Measurements from ENCODE around the gene POU2AF1.

Gene POU2AF1

DNA sequence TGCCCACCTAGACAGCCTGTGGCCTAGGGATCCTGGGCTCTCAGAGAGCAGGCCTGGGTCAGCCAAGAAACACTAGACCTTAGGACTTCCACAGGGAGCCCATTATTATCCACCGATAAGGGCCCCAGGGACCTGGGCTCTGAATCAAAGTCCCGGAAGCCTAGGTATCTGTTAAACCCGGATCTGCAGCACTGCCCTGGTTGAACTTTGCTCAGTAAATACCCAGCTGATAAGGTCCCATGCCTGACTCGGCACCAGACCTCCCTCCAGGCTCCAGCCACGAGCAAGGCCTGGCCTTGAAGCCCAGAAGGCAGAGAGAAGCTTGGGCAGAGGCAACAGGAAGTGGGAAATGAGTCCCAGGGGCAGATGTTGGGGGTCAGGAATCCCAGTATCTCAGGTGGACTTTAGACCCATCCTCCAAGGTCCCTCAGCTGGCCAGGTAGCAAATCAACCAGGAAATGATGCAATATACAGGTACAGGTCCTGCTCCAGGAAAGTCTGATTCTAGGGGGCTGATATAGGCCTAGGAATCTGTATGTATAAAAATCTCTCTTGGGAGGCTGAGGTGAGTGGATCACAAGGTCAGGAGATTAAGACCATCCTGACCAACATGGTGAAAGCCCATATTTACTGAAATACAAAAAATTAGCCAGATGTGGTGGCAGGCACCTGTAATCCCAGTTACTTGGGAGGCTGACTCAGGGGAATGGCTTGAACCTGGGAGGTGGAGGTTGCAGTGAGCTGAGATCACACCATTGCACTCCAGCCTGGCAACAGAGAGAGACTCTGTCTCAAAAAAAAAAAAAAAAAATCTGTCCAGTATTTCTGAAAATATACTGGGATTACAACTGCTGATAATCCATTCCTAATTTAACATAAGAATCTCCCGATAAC, 18.7 kb downstream of the POU2AF1 start:
- DNase-seq (ENCODE audit: low spot score) = no peak

GRCh38 chr11:111359223-111360149, 19.6 kb downstream of the POU2AF1 start:
- DNase-seq (ENCODE audit: low spot score) = no peak

DNA sequence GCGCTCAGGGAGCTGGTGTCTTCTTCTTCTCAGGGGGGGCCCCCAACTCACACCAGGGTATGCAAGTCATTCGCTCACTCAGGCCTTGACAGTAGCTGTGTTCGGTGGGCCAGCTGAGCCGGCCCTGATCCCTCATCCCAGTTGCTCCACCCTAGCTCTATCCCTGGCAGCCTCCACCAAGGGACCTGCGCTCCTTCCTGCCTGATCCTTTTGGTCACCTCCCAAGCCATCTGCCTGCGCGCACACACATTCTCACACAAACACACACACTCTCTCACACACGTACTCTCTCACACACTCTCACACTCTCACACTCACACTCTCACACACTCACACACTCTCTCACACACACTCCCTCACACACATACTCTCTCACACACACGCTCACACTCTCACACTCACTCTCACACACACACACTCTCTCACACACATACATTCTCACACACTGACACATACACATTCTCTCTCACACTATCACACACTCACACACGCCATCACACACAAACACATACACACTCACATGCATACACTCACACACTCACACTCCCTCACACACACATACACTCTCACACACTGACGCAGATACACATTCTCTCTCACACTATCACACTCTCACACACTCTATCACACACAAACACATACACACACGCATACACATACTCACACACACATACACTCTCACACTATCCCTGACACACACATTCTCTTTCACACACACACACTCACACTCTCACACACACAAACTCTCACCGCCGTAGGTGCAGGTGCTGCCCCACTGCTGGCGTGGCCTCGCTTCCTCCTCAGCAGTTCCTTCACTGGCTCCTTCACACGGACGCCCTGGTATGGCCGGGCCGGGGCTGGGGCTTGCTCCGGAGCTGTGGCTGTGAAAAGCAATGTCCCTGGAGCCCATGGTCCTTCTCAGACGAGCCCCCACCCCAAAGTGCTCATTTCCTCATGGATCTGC, 20.8 kb downstream of the POU2AF1 start:
- no peak for DNase-seq (ENCODE audit: low spot score)

- no peak for DNase-seq (ENCODE audit: low spot score)
These were observed 21.7 kb downstream of the POU2AF1 start for GRCh38 chr11:111357150-111358037.

DNA sequence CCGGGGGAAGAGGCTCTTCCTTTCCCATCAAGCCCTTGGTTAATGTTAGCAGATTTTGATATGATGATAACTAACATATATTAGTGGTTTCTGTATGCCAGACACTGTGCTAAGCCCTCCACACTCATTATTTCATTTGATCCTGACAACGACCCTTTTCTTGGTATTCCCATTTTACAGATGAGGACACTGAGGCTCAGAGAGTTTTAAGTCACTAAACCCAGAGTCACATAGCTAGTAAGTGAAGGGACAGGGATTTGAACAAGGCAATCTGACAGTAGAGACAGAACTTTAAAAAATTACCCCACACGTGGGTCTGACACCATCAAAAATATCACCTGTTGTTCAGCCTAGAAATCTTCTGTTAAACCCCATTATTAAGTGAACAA, 22.4 kb downstream of the POU2AF1 start:
- no peak for DNase-seq (ENCODE audit: low spot score)

- DNase-seq (ENCODE audit: low spot score) = no peak
These were observed 23.0 kb downstream of the POU2AF1 start for GRCh38 chr11:111355956-111356659.

DNA sequence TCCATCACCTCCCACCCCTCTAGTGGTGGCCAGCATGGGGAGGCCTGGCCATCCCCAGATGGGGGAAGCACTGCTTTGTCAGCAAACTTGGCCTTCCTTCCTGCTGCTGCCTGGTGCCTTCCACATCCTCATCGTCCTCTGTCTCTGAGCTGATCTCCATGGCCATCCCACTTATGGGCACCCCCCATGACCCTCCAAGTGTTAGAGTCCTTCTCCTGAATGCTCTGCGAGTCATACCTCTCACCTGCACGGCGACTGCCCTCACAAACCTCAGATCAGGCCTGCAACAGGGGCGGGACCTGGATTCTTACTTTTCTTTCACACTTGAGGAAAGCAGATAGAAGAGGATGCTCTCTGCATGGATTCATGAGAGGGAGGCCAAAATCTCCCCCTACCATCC, 24.0 kb downstream of the POU2AF1 start:
- DNase-seq (ENCODE audit: low spot score) = no peak

DNA sequence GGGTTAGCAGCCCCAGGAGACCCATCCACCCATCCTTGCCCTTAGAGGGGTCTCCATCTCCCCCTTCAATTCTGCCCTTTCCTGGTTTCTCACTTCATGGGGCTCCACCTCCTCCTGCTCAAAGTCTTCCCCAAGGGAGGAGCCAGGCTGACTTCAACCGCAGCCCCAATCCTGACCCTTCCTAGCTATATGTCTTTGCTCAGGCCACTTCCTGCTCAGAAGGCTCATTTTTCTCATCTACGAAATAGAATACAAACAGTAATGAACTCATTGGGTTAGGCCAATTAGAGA, 24.5 kb downstream of the POU2AF1 start:
- DNase-seq (ENCODE audit: low spot score) = no peak

DNA sequence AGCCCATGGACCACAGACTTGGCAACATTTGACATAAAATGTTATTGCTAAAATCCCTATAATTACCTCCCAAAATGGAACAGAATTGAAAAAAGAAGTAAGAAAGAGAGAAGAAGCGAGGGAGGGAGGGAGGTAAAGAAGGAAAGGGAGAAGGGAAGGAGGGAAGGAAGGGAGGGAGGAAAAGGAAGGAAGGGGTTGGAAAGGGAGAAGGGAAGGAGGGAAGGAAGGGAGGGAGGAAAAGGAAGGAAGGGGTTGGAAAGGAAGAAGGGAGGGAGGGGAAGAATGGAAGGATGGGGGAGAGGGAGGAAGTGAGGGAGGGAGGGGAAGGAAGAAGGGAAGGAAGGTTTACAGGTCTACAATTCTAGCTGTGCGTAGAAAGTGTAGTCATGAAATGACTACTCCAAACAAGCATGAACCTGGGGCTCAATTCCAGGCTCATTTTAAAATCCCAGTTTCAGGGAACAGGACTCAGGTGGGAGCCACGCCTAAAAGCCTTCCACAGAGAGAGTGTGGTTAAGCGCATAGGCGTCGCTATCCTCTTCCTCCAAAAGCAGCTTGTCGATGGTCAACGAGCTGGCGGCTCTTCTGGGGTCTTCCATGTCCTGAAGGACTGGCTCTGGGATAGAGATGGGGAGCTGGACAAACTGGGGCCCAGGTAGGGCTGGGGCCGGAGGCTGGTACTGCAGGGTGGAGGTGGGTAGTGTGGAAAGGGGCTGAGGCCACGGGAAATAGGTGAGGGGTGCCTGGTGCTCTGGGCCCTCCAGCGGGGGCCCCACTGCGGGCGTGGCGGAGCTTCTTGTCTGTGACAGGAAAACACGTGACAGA, 25.1 kb downstream of the POU2AF1 start:
- no peak for DNase-seq (ENCODE audit: low spot score)

DNA sequence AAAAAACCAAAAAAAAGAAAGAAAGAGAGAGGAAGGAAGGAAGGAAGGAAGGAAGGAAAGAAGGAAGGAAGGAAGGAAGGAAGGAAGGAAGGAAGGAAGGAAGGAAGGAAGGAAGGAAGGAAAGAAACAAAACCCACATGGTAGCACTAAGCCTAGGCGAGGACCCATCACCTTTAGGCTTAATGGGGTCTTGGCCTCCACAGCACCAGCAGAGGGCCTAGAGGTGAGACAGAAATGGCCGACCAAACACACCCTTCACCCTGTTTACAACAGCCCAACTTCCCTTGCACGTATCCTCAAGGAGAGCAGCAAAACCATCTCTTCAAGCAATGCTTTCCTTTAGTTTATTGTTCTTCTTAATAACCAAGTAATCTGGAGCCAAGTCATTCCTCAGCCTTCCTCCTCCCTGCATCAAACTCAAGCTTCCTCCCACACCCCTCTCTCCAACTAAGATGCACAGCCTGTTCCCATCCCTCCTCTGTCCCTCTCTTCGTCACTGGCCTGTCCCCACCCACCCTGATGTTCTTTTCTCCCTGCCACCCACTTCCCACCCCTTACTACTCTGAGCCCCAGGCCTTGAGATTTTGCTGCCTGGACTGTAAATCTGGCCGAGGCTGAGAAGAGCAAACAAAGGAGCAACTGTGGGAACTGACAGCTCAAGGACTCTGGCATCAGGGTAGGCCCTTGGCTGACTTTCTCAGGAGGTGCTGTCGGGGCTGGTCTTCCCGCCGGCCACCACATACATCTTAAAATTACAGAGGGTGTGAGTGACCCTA, 26.0 kb downstream of the POU2AF1 start:
- no peak for DNase-seq (ENCODE audit: low spot score)

- DNase-seq (ENCODE audit: low spot score) = no peak
These were observed 26.8 kb downstream of the POU2AF1 start for GRCh38 chr11:111352231-111352746.

- DNase-seq (ENCODE audit: low spot score) = no peak
These were observed 27.6 kb downstream of the POU2AF1 start for GRCh38 chr11:111351374-111352055.

DNA sequence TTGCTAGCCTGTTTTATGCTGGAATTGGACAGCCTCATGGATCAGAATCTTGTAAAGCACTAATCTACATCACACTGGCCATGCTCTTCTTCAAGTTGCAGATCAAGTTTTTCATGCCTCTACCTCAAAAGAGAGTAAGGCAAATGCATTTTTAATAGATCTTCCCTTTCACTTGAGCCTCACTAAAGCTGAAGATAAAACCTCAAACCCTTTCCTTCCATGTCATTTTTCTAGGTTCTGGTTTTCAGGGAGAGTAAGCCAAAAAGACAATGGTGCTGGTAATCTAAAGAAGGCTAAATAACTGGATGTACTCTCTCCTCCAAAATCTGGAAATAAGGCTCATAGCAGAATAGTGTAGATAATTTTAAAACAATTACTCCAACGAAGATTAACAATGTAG, 28.3 kb downstream of the POU2AF1 start:
- DNase-seq (ENCODE audit: low spot score) = no peak

DNA sequence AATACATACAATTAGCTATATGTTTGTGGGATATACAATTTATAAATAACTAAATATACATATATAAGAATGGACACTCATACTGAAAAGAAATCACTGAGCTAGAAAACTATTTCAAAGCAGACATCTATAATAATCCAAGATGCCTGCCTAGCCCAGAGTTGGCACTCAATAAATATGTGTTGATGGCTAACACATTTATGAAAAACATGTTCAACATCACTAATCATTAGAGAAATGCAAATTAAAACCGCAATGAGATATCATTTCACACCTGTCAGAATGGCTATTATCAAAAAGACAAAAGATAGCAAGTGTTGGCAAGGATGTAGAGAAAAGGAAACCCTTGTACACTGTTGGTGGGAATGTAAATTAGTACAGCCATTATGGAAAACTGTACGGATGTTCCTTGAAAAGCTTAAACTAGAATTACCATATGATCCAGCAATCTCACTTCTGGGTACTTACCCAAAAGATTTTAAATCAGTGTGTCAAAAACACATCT, 29.8 kb downstream of the POU2AF1 start:
- no peak for DNase-seq (ENCODE audit: low spot score)

GRCh38 chr11:111348147-111348546, 30.9 kb downstream of the POU2AF1 start:
- DNase-seq (ENCODE audit: low spot score) = no peak

DNA sequence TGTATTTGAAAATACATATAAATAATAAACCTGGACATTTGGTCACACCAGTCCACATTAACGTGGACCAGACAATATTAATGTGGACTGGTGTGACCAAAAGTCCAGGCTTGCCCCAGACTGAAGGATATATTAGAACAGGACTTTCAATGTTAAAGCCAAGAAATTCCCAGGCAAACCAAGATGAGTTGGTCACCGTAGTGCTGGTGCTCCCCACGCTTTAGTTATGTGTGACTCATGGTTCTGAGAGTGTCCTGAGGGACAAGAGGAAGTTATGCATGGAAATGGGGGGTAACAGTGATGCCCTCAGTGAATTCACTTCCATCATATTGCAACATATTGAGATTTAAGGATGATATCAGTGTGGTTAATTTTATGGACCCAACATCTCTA, 31.4 kb downstream of the POU2AF1 start:
- DNase-seq (ENCODE audit: low spot score) = no peak

- no peak for DNase-seq (ENCODE audit: low spot score)
These were observed 31.9 kb downstream of the POU2AF1 start for GRCh38 chr11:111347002-111347722.

Data from CD4-positive, alpha-beta T cell treated with Interleukin-6 at 100 ng/mL for 8 hours (primary cell).